ENCODE measurements around the gene HS1BP3.

DNA sequence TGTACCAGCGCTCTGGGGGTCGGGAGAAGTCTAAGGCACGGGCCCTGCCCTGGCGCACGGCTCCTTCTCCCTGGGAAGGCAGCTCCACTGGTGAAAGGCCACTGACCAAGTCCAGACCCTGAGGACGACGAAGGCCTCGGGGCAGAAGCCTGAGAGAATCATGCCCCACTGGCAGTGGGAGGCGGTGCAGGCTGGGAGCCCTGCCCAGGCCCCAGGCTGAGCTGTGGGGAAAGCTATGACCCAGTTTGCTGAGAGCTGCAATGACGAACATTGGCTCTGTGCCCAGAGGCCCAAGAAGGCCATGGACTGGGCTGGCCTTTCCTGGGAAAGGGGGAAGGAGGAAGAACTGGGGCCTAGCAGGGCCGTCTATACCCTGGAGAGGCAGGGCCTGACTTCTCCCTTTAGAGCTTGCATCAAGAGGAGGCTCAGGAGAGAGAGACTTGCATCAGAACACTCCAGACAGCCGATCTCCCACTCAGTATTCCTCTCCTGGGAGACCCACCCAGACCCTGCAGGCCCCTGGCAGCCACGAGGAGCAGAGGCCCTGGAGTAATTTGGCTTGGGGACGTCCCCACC, 32.9 kb downstream of the HS1BP3 start:
- TF ChIP-seq, protein P1, sequence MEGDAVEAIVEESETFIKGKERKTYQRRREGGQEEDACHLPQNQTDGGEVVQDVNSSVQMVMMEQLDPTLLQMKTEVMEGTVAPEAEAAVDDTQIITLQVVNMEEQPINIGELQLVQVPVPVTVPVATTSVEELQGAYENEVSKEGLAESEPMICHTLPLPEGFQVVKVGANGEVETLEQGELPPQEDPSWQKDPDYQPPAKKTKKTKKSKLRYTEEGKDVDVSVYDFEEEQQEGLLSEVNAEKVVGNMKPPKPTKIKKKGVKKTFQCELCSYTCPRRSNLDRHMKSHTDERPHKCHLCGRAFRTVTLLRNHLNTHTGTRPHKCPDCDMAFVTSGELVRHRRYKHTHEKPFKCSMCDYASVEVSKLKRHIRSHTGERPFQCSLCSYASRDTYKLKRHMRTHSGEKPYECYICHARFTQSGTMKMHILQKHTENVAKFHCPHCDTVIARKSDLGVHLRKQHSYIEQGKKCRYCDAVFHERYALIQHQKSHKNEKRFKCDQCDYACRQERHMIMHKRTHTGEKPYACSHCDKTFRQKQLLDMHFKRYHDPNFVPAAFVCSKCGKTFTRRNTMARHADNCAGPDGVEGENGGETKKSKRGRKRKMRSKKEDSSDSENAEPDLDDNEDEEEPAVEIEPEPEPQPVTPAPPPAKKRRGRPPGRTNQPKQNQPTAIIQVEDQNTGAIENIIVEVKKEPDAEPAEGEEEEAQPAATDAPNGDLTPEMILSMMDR (IDR thresholded peaks at IDR 0.05; ENCODE audit: insufficient read depth, low read length, poor library complexity, severe bottlenecking), result no peak
- no peak for TF ChIP-seq EZH2phosphoT487 (conservative IDR thresholded peaks at IDR 0.05; ENCODE audit: low read length)
